ENCODE results near the gene CRAMP1. TPM values are rescaled to one million over a fixed set of nuclear protein-coding genes. Genes with fewer than 3 reads are reported as not detected.

The CRAMP1 gene
- polyA plus RNA-seq, 2 of the 4 experiments (the other 2 are of a cell fraction), result 6.5 to 9.1 TPM

DNA sequence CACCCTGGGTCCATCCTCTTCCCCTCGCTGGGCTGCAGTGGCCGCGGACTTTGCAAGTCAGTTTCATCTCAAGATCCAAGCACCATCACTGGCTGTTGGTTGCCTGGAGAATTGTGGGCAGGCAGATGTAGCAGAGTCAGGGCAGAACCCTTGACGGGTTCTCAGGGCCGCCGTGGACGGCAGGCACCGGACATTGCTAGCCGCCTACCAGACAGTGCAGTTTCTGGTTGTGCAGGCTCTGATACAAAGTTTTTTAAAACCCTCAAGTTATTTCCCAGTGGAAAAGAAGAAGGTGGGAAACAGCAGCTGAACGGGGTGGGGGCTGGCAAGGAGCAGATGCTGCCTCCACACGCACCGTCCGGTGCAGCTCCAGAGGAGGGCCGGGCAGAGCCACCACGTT is 97.2 kb downstream of the CRAMP1 start:
- ChIA-PET CTCF (interaction anchor here (1.2 to 5.3 kb wide), 6 partner anchors 19 to 65 kb away, joined by 3 to 72 read pairs (median 20); partner anchors contain the start of gene JPT2), POLR2A (no interaction called here)
- no peaks in the 10 kb centered on the region for H3K9me3 ChIP-seq
- ATAC-seq, result no peak
- FAIRE-seq, result no peak
- no peak for DNase-seq (ENCODE audit: low read depth in 1 of 2, low spot score in 1 of 2)
- 91% methylated on average over 15 of the region's 15 CpGs for WGBS (ENCODE audit: missing lambda C conversion rate)
- H3K4me1 ChIP-seq, result peaks cover 14% of the 10 kb centered on the region; the same call in 1 of the 3 replicates
- H3K27ac ChIP-seq, result no peak overlapping the region
- no peak overlapping the region for H3K4me3 ChIP-seq
- TF ChIP-seq, protein P1, sequence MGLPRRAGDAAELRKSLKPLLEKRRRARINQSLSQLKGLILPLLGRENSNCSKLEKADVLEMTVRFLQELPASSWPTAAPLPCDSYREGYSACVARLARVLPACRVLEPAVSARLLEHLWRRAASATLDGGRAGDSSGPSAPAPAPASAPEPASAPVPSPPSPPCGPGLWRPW (IDR thresholded peaks at IDR 0.05), result no peak
- TF ChIP-seq HOXB5 (CRISPR knock-in tag; IDR thresholded peaks at IDR 0.05) (no peak), KDM1A (IDR thresholded peaks at IDR 0.05; ENCODE audit: low read depth) (no peak), JUNB (IDR thresholded peaks at IDR 0.05) (no peak), ESRRA (IDR thresholded peaks at IDR 0.05; ENCODE audit: borderline replicate concordance, low read length) (no peak), NR3C1 (IDR thresholded peaks at IDR 0.05) (no peak), POLR2AphosphoS2 (conservative IDR thresholded peaks at IDR 0.05; ENCODE audit: low read length) (no peak), MAFK (IDR thresholded peaks at IDR 0.05; ENCODE audit: partially characterized antibody) (no peak), FOSL2 (IDR thresholded peaks at IDR 0.05) (no peak), FOSL2 (CRISPR knock-in tag; IDR thresholded peaks at IDR 0.05) (no peak), SREBF2 (IDR thresholded peaks at IDR 0.05) (no peak)
- TF ChIP-seq, protein P2, sequence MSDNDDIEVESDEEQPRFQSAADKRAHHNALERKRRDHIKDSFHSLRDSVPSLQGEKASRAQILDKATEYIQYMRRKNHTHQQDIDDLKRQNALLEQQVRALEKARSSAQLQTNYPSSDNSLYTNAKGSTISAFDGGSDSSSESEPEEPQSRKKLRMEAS (IDR thresholded peaks at IDR 0.05), result no peak
- TF ChIP-seq, protein P3, sequence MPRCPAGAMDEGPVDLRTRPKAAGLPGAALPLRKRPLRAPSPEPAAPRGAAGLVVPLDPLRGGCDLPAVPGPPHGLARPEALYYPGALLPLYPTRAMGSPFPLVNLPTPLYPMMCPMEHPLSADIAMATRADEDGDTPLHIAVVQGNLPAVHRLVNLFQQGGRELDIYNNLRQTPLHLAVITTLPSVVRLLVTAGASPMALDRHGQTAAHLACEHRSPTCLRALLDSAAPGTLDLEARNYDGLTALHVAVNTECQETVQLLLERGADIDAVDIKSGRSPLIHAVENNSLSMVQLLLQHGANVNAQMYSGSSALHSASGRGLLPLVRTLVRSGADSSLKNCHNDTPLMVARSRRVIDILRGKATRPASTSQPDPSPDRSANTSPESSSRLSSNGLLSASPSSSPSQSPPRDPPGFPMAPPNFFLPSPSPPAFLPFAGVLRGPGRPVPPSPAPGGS (IDR thresholded peaks at IDR 0.05), result no peak
- TF ChIP-seq, protein P4, sequence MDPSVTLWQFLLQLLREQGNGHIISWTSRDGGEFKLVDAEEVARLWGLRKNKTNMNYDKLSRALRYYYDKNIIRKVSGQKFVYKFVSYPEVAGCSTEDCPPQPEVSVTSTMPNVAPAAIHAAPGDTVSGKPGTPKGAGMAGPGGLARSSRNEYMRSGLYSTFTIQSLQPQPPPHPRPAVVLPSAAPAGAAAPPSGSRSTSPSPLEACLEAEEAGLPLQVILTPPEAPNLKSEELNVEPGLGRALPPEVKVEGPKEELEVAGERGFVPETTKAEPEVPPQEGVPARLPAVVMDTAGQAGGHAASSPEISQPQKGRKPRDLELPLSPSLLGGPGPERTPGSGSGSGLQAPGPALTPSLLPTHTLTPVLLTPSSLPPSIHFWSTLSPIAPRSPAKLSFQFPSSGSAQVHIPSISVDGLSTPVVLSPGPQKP (IDR thresholded peaks at IDR 0.05; ENCODE audit: low read depth, low read length), result no peak
- H3K4me2 ChIP-seq, result no peak overlapping the region

DNA sequence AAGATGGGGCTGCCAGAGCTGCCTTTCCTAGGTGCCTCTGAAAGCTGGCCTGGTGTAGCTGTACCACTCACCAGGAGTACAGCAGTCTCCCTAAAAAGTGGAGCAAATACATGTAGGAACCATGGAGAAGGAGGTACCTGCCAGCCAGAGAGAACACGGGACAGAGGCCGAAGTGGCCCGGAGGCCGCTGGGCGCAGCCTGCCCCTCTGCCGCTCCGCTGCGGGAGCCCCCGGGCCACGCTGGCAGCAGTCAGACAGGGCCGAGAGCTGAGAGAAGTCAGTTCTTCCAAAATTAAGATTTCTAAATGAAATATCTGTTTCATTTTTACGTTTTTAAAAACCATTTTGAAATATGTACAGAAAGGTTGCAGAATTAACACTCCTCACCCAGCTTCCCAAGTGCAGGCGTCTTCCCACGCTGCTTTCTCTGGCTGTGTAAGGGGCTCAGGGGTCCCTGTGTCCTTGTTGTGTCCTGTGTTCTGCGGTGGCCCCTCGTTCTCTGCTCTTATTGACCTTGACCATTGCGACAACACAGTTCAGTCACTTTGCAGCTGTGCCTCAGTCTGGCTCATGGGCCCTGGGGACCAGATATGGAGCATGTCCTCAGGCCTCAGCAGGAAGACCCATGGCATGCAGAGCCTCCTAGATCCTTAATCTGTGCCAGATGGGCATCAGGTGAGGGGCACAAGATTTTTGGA is 98.8 kb downstream of the CRAMP1 start:
- 78% methylated on average over 17 of the region's 17 CpGs for WGBS (ENCODE audit: missing lambda C conversion rate)
- no peak overlapping the region for H3K4me2 ChIP-seq
- FAIRE-seq (no peak), ATAC-seq (no peak), DNase-seq (ENCODE audit: low read depth in 1 of 2, low spot score in 1 of 2) (no peak)
- H3K27ac ChIP-seq, result no peak overlapping the region; a peak in 1 of 6 replicates
- no peaks in the 10 kb centered on the region for H3K9me3 ChIP-seq
- H3K4me1 ChIP-seq, result peaks cover 10% of the 10 kb centered on the region; the same call in 1 of the 3 replicates
- no peak overlapping the region for H3K4me3 ChIP-seq
- ChIA-PET CTCF (interaction anchor here (0.7 to 1.5 kb wide), 5 partner anchors 8 to 100 kb away, joined by 3 to 5 read pairs (median 3); partner anchors contain the start of gene JPT2), POLR2A (interaction anchor here (0.6 to 1.2 kb wide), 2 partner anchors 33 to 275 kb away, joined by 3 to 5 read pairs; partner anchors contain the start of gene JPT2)
- TF ChIP-seq RNF2 (IDR thresholded peaks at IDR 0.05; ENCODE audit: borderline replicate concordance, low read depth), result no peak
- TF ChIP-seq PHF8 (IDR thresholded peaks at IDR 0.05; ENCODE audit: borderline replicate concordance, low read depth), result no peak
- TF ChIP-seq JUNB (IDR thresholded peaks at IDR 0.05), result no peak
- no peak for TF ChIP-seq RCOR1 (IDR thresholded peaks at IDR 0.05; ENCODE audit: low read depth, low read length)
- no peak for TF ChIP-seq ZFP36 (IDR thresholded peaks at IDR 0.05; ENCODE audit: borderline replicate concordance, partially characterized antibody)
- TF ChIP-seq NR3C1 (IDR thresholded peaks at IDR 0.05), result no peak
- no peak for TF ChIP-seq TFCP2L1 (CRISPR knock-in tag; IDR thresholded peaks at IDR 0.05)
- no peak for TF ChIP-seq BHLHE40 (IDR thresholded peaks at IDR 0.05; ENCODE audit: low read depth, low read length)
- no peak for TF ChIP-seq MAZ (IDR thresholded peaks at IDR 0.05; ENCODE audit: borderline replicate concordance, low read depth, low read length)
- TF ChIP-seq RARB (CRISPR knock-in tag; IDR thresholded peaks at IDR 0.05), result no peak
- TF ChIP-seq JUN (IDR thresholded peaks at IDR 0.05), result no peak
- TF ChIP-seq HEYL (CRISPR knock-in tag; IDR thresholded peaks at IDR 0.05), result no peak
- TF ChIP-seq, protein P5, sequence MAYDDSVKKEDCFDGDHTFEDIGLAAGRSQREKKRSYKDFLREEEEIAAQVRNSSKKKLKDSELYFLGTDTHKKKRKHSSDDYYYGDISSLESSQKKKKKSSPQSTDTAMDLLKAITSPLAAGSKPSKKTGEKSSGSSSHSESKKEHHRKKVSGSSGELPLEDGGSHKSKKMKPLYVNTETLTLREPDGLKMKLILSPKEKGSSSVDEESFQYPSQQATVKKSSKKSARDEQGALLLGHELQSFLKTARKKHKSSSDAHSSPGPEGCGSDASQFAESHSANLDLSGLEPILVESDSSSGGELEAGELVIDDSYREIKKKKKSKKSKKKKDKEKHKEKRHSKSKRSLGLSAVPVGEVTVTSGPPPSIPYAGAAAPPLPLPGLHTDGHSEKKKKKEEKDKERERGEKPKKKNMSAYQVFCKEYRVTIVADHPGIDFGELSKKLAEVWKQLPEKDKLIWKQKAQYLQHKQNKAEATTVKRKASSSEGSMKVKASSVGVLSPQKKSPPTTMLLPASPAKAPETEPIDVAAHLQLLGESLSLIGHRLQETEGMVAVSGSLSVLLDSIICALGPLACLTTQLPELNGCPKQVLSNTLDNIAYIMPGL (CRISPR knock-in tag; IDR thresholded peaks at IDR 0.05; ENCODE audit: borderline replicate concordance), result no peak
- TF ChIP-seq, protein P6, sequence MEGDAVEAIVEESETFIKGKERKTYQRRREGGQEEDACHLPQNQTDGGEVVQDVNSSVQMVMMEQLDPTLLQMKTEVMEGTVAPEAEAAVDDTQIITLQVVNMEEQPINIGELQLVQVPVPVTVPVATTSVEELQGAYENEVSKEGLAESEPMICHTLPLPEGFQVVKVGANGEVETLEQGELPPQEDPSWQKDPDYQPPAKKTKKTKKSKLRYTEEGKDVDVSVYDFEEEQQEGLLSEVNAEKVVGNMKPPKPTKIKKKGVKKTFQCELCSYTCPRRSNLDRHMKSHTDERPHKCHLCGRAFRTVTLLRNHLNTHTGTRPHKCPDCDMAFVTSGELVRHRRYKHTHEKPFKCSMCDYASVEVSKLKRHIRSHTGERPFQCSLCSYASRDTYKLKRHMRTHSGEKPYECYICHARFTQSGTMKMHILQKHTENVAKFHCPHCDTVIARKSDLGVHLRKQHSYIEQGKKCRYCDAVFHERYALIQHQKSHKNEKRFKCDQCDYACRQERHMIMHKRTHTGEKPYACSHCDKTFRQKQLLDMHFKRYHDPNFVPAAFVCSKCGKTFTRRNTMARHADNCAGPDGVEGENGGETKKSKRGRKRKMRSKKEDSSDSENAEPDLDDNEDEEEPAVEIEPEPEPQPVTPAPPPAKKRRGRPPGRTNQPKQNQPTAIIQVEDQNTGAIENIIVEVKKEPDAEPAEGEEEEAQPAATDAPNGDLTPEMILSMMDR (IDR thresholded peaks at IDR 0.05), result no peak
- TF ChIP-seq, protein P7, sequence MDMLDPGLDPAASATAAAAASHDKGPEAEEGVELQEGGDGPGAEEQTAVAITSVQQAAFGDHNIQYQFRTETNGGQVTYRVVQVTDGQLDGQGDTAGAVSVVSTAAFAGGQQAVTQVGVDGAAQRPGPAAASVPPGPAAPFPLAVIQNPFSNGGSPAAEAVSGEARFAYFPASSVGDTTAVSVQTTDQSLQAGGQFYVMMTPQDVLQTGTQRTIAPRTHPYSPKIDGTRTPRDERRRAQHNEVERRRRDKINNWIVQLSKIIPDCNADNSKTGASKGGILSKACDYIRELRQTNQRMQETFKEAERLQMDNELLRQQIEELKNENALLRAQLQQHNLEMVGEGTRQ (IDR thresholded peaks at IDR 0.05), result no peak
- no peak for TF ChIP-seq ZNF302 (CRISPR knock-in tag; IDR thresholded peaks at IDR 0.05)
- TF ChIP-seq, protein P8, sequence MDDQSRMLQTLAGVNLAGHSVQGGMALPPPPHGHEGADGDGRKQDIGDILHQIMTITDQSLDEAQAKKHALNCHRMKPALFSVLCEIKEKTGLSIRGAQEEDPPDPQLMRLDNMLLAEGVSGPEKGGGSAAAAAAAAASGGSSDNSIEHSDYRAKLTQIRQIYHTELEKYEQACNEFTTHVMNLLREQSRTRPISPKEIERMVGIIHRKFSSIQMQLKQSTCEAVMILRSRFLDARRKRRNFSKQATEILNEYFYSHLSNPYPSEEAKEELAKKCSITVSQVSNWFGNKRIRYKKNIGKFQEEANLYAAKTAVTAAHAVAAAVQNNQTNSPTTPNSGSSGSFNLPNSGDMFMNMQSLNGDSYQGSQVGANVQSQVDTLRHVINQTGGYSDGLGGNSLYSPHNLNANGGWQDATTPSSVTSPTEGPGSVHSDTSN (IDR thresholded peaks at IDR 0.05), result no peak
- no peak for TF ChIP-seq SREBF2 (IDR thresholded peaks at IDR 0.05)
